ENCODE results near the gene CACNA2D1.
"Not testable (repeated sequence)": the region's sequence is repeated elsewhere in the genome, so short reads cannot be mapped to it uniquely, and the experiment has no call there.

CACNA2D1 gene

GRCh38 chr7:82156893-82157292, 286.7 kb downstream of the CACNA2D1 start:
- no peak for DNase-seq

DNA sequence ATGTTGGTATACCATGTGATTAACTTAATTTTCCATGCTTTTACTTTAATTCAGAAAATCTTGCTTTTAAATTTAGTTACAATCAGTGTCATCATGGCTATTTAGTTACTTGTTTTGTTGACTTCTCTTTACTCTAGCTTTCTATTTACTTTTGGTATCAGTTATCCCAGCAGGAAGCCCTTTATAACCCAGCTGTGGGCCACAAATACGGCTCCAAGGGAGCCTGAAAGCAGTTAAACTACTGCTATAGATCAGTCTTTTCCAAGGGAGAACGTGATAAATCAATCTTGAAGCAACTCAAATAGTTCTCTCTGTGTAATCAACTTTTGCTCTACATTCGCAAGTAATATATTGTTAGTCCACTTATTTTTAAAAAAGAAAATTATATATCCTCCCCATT, 287.4 kb downstream of the CACNA2D1 start:
- peak; percentile 21 for DNase-seq

- no peak for DNase-seq
Measured at GRCh38 chr7:82154728-82155127, 288.8 kb downstream of the CACNA2D1 start.

DNA sequence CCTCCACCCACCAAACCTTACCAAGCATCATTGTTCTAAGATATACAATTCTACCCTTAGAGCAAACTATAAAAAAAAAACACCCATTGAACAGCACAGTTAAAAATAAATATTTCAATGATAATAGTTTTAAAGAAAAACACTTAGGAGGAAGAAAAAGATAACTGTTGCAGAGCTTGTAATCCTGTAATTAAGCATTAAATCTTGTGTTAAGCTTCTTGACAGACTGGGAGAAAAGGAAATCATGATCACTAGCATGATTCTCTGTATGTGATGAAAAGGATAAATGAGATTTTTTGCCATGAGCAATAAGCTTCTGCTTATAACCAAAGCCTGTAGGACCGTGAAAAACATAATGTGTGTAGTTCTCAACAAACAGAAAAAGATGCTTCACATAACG, 289.8 kb downstream of the CACNA2D1 start:
- no peak for DNase-seq

GRCh38 chr7:82152858-82153257, 290.7 kb downstream of the CACNA2D1 start:
- no peak for DNase-seq

GRCh38 chr7:82146491-82146890, 297.1 kb downstream of the CACNA2D1 start:
- no peak for DNase-seq

DNA sequence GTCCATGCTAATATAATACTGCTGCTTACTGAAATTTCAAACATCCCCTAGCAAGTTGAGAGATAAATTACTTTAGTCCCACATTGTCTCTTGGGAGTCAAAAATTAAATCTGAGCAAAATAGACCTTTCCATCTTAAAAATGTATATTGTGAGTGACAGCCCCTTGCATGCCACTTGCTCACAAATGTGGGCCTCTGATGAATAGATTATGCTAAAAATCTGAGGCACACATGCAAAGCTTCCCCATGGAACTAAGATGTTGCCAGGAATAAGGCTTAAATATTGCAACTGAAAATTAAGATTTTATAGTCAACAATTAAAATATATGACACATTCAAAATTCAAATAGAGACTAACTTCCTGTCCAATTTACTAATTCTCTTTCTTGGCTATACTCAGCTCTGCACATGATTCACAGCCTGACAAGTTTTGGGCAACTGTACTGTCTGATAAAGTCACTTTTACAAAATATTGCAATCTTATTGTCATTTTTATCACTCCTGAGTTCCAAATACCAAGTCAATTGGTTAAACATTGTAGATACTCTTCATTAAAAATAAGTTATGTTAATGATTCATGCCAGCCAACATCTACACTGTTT, 301.2 kb downstream of the CACNA2D1 start:
- no peak for DNase-seq

DNA sequence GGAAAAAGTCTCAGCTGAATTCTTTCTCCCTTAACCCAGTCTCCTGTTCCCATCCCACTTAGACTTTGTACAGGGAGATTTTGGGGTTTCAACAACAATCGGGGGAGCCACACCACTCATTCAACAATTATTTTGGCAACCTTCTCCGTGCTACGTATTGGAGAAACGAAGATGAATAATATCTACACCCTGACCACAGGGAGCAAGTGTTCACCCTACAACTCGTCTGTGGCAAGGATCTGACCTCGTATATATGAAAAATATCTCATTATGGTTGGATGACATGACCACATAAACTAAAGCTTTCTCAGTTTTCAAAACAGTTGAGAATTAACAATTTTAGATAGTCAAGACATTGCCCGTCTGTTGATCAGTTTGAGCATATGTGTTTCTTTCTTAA, 302.1 kb downstream of the CACNA2D1 start:
- no peak for DNase-seq

- DNase-seq = not testable (repeated sequence)
Measured at GRCh38 chr7:82140608-82141007, 303.0 kb downstream of the CACNA2D1 start.

GRCh38 chr7:82131215-82131614, 312.4 kb downstream of the CACNA2D1 start:
- DNase-seq = no peak

- no peak for DNase-seq
Measured at GRCh38 chr7:82129091-82129490, 314.5 kb downstream of the CACNA2D1 start.

DNA sequence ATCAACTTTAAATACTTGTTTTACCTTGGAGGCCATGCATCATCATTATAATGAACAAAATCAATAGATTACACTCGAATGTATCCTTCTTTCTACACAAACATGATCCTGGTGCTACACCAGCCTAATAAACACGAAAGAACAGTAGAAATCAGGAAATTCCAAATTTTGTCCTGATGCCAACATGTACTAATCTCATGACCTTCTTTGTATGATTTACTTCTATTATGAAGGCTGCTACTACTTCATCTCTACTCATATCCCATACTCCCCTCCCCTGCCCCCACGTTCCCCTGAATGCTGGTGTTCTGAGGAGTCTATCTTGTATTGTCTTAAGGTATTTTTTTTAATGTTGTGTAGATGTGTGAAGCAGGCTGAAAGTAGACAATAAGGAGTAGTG, 315.0 kb downstream of the CACNA2D1 start:
- no peak for DNase-seq

DNA sequence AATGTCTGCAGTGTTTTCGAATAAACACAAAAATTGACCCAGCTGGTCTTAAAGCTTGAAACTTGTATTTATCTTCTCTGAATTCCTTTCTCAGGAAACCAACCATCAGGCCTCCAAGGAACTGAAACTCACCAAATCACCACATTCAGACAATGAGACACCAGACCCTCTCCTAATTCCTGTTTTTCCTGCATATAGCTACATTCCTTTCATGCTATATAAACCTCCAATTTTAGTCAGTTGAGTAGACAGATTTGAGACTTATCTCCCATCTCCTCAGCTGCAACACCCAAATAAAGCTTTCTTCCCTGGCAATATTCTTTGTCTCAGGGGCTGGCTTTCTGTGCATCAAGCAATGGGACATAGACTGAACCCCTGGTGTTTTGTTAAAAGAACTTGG, 317.0 kb downstream of the CACNA2D1 start:
- DNase-seq = no peak

DNA sequence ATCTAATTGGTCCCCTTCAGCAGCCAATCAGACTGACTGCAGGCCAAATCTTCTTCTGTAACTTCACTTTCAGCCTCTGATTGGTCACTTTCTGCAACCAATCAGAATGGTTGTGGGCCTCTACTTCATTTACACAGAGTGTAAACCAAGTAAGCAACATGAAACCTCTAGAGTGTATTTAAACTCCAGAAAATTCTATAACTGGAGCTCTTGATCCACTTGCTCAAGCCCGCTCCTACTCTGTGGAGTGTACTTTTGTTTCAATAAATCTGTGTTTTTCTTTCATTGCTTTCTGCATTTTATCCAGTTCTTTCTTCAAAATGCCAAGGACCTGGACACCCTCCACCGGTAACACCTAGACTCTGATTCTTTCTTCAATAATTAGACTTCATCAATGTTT, 319.1 kb downstream of the CACNA2D1 start:
- DNase-seq = no peak

DNA sequence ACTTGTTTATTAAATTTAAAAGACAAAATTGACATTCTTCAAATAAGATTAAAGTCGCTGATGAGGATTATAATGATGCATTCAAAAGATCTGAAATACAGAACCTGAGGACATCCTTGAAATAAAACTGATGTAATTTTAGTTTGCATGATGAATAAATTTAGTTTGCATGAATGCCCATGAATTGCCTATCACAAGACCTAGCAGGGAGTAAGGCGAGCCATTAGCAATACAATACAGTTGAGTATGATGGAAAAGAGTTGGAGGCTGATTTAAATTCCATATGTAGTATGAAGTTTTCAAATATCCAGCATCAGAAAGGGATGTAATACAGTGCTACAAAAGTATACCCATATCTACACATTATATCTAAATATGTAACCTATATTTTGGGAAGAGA, 321.3 kb downstream of the CACNA2D1 start:
- no peak for DNase-seq

DNA sequence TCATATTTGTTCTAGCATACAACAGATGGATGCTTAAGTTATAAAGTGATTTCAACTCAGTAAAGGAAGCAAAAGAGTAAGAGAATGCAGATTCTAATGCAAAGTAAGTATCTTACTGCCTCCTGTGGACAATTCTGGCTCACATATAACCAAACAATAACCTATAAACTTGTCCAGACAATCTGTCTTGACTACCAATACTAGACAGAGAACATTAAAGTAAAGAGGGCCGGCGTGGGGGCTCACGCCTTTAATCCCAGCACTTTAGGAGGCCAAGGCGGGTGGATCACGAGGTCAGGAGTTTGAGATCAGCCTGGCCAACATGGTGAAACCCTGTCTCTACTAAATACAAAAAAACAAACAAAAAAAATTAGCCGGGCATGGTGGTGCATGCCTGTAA, 329.3 kb downstream of the CACNA2D1 start:
- no peak for DNase-seq

GRCh38 chr7:82110146-82110840, 333.3 kb downstream of the CACNA2D1 start:
- no peak for DNase-seq

DNA sequence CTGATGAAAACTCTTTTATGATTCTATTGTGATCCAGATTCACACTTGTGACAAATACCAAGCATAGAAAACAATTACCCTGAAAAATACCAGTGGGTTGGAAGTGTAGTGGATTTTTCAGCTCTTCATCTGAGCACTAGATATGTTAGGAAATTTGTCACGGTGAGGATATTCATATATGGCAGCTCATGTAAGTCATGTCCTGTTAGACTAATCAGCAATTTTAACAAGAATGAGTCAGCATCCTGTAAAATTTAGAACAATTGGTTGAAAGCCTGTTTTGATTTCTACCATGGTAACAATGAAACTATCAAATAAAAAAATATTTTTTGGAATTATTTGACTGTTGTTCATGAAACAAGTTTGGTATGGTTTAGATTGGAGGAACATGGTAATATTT, 334.3 kb downstream of the CACNA2D1 start:
- no peak for DNase-seq

- no peak for DNase-seq
Measured at GRCh38 chr7:82106201-82106600, 337.4 kb downstream of the CACNA2D1 start.

GRCh38 chr7:82105463-82105862, 338.1 kb downstream of the CACNA2D1 start:
- DNase-seq = no peak

- no peak for DNase-seq
Measured at GRCh38 chr7:82098414-82098813, 345.2 kb downstream of the CACNA2D1 start.

DNA sequence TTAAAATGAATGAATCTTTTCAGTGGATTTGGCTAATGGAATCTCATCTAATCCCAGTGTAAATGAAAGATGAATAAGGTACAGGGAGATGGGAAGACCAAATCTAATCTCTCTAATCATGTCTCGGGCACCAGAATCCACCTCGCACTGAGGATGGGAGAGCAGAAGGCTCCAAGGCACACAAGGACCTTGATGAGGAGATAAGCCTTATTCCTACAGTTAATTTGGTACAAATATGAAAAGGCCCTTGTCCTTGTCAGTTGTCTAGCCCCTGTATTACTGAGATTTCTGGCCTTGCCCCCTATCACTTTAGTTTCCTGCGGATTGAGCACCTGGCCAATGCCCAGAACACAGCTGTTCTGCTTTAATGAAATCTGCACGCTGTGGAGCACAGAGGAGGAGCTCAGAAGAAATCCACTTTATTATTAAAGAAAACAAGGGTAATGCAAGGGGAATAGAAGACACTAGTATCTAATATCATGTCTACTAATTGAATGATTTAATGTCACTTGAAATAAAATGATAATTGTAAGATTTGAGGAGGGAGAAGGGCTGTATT, 352.4 kb downstream of the CACNA2D1 start:
- DNase-seq = no peak

DNA sequence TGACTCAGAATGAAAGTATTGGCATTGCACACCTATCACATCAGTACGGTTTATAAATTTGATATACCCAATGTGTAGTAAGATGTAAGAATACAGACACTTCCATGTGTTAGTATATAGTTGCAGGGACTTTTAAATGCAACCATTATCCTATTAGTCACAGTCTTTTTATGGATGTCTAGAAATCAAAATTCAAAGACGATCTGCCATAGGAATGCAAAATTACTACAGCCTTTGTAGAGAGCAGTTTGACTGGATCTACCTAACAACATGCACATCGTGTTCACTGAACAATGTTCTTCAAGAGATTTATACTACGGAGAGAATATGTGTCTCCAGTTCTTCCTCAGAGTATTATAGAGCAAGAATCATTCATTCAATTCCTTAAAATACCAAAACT, 356.5 kb downstream of the CACNA2D1 start:
- DNase-seq = no peak

DNA sequence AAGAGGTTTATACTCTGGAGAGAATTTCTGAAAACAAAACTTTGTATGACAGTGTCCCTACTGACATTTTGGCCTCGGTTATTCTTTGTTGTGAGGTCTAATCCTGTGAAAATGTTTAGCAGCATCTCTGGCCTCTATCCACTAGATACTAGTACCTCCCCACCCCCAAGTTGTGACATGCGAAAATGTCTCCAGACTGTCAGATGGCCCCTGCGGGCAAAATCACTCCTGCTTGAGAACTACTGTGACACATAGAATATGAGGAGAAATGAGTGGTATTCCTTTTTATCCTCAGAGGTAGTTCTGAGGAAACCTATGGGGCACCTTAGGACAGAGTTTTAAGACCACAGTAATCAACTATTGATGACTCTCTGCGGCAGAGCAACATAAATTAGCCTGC, 358.5 kb downstream of the CACNA2D1 start:
- no peak for DNase-seq
